ENCODE measurements around the gene CANT1. TPM values are rescaled to one million over a fixed set of nuclear protein-coding genes. Genes with fewer than 3 reads are reported as not detected.

CANT1 gene
- total and polyA plus RNA-seq, 2 of the 13 experiments (the other 11 are each of a cell fraction or from before 2014, with no cell fraction given), result 34.1 to 42.1 TPM

GRCh38 chr17:79041041-79041570, 31.5 kb upstream of the CANT1 start (continued):
- no peak for TF ChIP-seq ZNF572 (CRISPR knock-in tag; IDR thresholded peaks at IDR 0.05)
- TF ChIP-seq ZNF512B (CRISPR knock-in tag; IDR thresholded peaks at IDR 0.05; ENCODE audit: borderline replicate concordance), result no peak
- TF ChIP-seq ZKSCAN1 (IDR thresholded peaks at IDR 0.05; ENCODE audit: low read length), result no peak

- Histone ChIP-seq H3K27ac (ENCODE audit: extremely low read length, insufficient read depth, low read length) (no peak overlapping the region), H3K79me2 (ENCODE audit: insufficient read depth, low read length) (no peaks in the 10 kb centered on the region), H3K4me3 (replicated peaks in 1 of 3; ENCODE audit: insufficient read depth in 1 of 3, low read depth in 2 of 3, low read length in 3 of 3) (no peak overlapping the region), H3K9ac (ENCODE audit: insufficient read depth, low read depth, low read length) (no peak overlapping the region), H4K20me1 (ENCODE audit: insufficient read depth, low read length) (no peaks in the 10 kb centered on the region), H3K9me3 (ENCODE audit: low read length) (no peaks in the 10 kb centered on the region), H3K36me3 (replicated peaks in 1 of 2; ENCODE audit: control insufficient read depth in 1 of 2, insufficient read depth in 2 of 2, low read length in 2 of 2) (no peaks in the 10 kb centered on the region), H3K4me2 (ENCODE audit: low read depth, low read length) (no peak overlapping the region), H2AFZ (ENCODE audit: low read length) (no peak overlapping the region), H3K4me1 (ENCODE audit: insufficient read depth, low read length) (peaks cover 10% of the 10 kb centered on the region), H3K27me3 (ENCODE audit: control insufficient read depth in 1 of 2, insufficient read depth in 2 of 2, low read length in 2 of 2) (peaks cover 9 to 39% of the 10 kb centered on the region in 2 experiments; a peak in 4 of 5 replicates)
- ChIA-PET CTCF (ENCODE audit: low intra/inter-chr PET ratio, low total read pairs) (interaction anchor here (2.0 kb wide), 1 partner anchor 20 kb away, joined by 6 read pairs; no protein-coding TSS in a partner anchor), POLR2A (interaction anchor here (8.8 kb wide), 1 partner anchor 13 kb away, joined by 127 read pairs; no protein-coding TSS in a partner anchor)
- WGBS (ENCODE audit: low lambda C conversion rate), result 34% methylated on average over 6 of the region's 6 CpGs
- intact Hi-C loops (cut with micrococcal nuclease; ENCODE audit: unreplicated experiment) (no loop called here), in situ Hi-C loops (cut with HindIII; ENCODE audit: extremely low pct_ligation_motif_present, low pct_unique_long_range_greater_than_20kb) (no loop called here)
- TF ChIP-seq ZNF512 (CRISPR knock-in tag; IDR thresholded peaks at IDR 0.05), result no peak
- no peak for TF ChIP-seq ZNF607 (CRISPR knock-in tag; IDR thresholded peaks at IDR 0.05; ENCODE audit: borderline replicate concordance)
- no peak for TF ChIP-seq ELK4 (CRISPR knock-in tag; IDR thresholded peaks at IDR 0.05; ENCODE audit: borderline replicate concordance)
- TF ChIP-seq NFRKB (IDR thresholded peaks at IDR 0.05), result no peak
- no peak for TF ChIP-seq MTF1 (CRISPR knock-in tag; IDR thresholded peaks at IDR 0.05)
- TF ChIP-seq KLF12 (CRISPR knock-in tag; IDR thresholded peaks at IDR 0.05; ENCODE audit: borderline replicate concordance), result no peak
- TF ChIP-seq ZNF44 (CRISPR knock-in tag; IDR thresholded peaks at IDR 0.05), result no peak
- TF ChIP-seq ZFP1 (CRISPR knock-in tag; IDR thresholded peaks at IDR 0.05), result no peak
- no peak for TF ChIP-seq HIC2 (CRISPR knock-in tag; IDR thresholded peaks at IDR 0.05; ENCODE audit: low read depth)
- TF ChIP-seq ZNF441 (CRISPR knock-in tag; IDR thresholded peaks at IDR 0.05; ENCODE audit: borderline replicate concordance), result no peak
- no peak for TF ChIP-seq ZNF558 (CRISPR knock-in tag; IDR thresholded peaks at IDR 0.05; ENCODE audit: borderline replicate concordance)
- TF ChIP-seq ZNF782 (CRISPR knock-in tag; IDR thresholded peaks at IDR 0.05; ENCODE audit: borderline replicate concordance), result no peak
- TF ChIP-seq POLR2AphosphoS2 (IDR thresholded peaks at IDR 0.05; ENCODE audit: low read depth, low read length), result no peak
- DNase-seq (ENCODE audit: low spot score) (no peak), ATAC-seq (no peak), FAIRE-seq (no peak)
- no TSS peak for BruUV-seq (replicated peaks)
These were observed 30.3 kb upstream of the CANT1 start for GRCh38 chr17:79039886-79040285.
